C1 segment of cervical spinal cord (tissue), 14 donors: ENCODE results near the gene AGTR1.
"Not testable (repeated sequence)": the region's sequence is repeated elsewhere in the genome, so short reads cannot be mapped to it uniquely, and the experiment has no call there.

Source experiments
- DNase-seq, 14 donors: peaks; one replicate each; lab custom pipeline; 2025; lab: John Stamatoyannopoulos, UW

AGTR1 gene

DNA sequence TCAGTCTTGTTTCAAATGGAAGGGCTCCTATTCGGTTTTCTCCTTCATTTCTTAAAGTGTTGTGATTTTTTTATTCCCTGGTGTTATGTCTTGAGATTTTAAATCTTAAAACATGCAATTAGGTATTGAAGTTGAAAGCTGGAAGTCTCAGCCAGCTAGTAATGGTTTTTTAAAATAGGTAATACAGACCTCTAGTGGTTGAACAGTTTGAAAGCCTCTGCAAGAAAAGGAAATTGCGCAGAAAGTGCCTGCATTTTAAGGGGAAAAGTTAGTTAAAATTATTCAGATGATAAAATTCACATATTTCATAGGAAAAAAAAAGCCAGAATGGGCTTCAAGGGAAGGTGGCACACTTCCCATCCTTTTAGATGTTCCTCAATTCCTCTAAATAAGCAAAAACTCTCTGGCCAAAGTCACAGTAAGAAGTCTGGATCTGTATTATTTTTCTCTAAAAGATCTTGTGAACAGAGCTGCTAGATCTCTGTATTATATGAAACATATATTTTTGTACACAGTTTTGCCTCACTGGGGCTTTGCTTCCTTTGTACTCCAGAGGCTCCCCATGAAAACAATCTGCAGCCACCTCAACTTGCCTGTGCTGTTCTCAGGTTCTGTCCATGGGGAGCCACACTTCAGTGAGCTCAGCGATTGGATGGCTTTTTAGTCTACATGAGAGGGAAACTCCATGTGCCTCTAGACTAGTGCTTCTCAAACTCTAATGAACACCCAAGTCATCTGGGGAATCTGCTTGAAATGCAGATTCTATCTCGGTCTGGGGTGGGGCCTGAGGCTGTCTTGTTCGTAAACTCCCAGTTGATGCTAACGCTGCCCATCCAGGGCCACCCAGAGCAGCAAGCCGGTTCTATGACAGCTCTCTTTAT, 21.5 kb downstream of the AGTR1 start:
- DNase-seq = no peak

DNA sequence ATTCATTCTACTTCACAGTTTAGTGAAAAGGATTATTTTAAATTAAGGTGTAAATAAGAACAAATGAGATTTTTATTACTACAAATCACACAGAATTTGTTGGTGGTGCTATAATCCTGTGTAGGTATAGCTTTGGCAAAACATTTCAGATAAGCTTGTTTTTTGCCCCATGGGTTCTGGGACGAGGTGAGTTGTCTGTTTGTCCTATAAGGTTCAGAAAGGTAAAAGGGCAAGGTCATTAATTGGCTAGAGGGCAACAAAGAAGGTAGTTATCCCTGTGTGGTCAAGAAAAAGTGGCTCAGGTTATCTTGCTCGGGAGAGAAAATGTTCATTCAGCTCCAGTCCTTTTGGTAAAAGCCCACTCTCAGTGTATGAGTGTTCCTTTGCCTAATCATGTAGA, 23.2 kb downstream of the AGTR1 start:
- DNase-seq = no peak

DNA sequence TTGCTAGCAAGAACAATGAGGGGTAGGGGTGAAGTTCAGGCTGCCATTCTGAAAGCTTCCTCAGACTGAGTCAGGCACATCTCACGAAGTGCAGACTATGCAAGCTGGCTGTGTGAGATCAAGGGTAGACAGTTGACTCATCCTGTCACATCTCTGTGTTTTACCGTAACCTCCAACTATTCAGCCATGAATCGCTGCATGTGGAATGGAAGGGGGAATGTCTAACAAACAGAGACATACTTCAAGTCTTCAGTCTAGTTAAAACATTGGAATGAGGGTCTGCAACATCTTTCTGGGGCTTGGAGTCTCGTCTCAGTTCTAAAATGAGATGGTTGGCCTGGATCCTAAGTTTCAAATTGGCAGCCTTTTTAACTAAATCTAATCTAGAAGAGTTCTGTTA, 25.9 kb downstream of the AGTR1 start:
- DNase-seq = no peak

DNA sequence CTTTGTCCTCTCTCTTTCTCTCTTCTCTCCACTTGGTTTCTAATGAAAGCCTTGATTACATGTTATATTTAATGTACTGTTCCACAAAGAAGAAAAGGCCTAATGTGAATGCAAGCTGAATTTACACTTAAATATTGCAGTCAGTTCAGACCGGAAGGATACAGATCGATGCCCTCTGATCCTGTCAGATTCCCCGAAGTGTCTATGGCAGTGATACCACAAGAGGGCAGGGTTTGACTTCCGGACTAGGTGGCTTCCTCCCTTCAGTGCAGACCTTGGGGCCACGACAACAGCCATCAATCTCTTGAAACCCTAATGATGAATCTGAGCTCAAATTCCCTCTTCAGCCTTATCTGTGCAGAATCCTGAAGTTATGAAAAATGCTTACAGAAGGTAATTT, 29.5 kb downstream of the AGTR1 start:
- peak in 10 of 14 donors; percentile 2 to 54 (median 19) for DNase-seq

DNA sequence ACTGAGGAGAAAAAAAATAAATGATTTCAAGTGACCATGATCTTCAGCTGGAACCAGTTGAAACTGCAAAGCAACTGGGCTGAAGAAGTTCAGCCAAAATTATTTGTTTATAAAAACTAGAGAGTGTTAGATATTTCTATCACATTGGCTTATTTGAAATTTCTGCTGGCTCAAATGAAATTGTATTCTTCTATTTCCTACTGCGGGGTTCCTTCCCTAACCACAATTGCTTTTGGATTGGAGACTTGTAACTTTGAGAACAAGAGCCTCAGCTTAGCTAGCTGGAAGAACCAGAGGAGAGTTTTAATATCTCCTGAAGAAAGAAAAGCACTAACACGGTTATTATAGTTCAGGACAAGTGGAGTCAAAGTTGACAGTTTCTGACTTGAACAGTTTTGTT, 31.1 kb downstream of the AGTR1 start:
- DNase-seq = no peak

DNA sequence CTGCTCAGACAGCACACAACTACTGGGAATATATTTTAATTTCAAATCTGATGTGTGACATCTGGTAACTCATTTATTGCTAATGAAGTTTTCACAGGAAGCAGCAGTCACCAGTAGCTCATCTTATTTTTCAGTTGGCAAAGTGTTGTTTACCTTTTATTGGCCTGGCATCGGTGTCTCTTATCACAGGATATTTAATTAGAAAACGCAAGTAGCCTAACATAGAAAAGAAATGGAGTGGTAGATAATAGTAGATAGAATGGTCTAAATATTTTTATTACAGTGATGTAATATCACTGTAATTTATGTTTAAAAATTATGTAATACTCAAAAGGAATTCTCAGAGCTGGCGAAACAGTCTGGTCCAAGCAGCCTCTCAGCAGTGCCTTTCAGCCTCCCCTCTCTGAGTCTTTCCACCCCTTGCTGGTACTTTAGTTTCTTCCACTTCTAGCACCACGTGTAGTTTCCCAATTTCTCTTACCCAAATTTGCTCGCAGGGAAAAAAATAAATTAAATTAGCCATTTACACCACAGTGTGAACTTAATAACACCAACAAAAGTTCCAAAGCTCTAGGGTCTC, 31.9 kb downstream of the AGTR1 start:
- no peak for DNase-seq

DNA sequence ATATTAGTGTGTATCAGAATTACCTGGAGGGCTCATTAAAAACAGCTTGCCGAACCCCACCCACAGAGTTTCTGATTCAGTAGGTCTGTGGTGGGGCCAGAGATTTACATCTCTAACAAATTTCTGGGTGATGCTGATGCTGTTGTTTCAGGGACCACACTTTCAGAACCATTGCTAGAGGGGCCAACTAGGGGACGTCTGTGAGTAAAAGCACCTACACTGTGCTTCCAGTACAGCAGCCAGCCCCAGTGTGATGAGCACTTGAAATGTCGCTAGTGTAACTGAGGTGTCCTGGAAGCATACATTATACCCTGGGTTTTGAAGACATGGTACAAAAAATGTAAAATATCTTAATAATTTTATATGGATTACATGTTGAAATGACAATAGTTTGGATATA, 33.0 kb downstream of the AGTR1 start:
- no peak for DNase-seq

DNA sequence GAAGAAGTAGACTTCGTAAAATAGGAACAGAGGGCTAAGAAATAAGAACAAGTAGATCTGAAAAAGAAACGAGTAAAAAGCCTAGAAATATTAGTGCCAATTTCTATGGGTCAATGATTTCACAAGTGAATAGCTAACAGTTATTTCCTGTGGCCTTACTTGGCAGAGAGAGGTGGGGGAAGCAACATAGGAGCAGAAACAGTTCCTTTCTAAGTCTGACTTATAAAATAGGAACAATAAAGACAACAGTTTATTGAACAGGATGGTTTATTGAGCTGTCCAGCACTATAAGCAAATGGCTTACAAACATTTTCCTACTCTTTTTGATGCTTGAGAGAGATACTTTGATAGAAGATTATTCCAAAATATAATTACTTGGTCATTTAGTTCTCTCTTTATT, 37.9 kb downstream of the AGTR1 start:
- no peak for DNase-seq

DNA sequence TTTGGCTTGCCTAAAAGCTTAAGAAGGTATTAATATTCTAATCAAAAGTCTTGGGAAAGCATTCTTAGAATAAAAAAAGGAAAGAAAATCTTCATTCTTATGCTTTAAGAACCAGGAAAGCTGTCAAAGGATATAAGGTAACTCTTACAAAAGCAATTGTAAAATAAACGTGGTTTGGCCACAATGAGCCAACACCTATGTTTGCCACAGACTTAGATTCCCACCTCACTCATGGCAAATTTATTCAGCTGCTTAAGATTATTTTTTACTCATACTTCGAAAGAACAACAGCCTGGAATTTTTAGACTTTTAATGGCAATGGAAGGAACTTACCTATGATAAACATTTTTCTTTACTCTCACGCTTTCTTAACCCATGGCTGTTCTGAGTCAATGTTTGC, 38.4 kb downstream of the AGTR1 start:
- DNase-seq = no peak

DNA sequence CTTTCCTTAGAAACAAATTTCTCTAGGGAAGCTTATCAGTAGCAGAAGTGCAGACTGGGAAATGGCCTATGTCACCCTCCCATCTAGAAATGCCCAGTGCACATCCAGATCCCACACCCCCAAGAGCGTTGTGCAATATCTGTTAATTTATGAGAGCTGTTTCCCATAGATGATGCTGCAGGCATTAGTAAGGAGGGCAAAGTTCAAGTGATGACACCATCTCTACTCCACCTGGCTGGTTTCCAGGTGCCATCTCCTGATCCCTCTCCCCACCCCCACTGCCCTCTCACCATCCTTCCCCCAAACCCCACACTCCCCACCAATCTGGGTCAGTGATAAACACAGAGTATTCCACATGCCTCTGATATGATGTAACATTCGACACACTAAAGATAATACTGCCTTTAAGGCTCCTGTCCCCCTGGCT, 39.4 kb downstream of the AGTR1 start:
- DNase-seq = no peak

DNA sequence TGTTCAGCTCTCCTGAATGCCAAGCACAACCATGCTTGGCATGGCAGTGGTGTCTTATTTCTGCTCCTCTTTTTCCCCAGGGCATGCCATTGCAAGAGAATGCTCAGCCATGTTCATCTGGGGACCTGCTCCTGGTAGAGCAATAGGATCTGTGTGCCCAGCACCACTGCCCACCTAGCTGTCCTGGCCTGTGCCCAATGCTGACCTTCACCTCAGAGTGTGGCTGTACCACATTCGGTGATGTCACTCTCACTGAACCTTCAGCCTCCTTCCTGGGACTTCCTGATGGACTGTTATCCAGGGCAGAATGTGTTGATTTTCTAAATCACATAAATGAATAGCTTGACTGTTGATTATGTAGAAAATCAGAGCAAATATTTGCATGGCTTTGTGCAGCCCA, 42.0 kb downstream of the AGTR1 start:
- no peak for DNase-seq

DNA sequence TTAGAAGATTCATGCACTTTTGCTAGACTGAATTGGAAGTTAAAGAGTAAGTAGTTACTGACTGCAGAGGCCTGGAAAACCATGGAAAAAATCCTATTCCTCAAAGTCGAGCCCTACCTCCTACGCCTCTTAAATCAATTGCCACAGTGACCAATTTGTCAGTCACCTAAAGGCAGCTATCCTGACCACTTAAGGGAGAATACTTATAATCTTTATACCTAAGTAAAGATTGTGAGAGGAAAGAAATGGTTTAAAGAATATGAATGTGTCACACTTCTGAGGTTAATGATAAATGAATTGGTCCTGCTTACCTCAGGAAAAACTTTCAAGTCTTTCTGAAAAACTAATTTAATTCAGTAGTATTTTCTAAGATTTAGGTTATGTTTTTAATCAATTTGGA, 42.6 kb downstream of the AGTR1 start:
- no peak for DNase-seq

DNA sequence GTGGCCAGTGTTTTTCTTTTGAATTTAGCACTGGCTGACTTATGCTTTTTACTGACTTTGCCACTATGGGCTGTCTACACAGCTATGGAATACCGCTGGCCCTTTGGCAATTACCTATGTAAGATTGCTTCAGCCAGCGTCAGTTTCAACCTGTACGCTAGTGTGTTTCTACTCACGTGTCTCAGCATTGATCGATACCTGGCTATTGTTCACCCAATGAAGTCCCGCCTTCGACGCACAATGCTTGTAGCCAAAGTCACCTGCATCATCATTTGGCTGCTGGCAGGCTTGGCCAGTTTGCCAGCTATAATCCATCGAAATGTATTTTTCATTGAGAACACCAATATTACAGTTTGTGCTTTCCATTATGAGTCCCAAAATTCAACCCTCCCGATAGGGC, 43.5 kb downstream of the AGTR1 start:
- DNase-seq = no peak

DNA sequence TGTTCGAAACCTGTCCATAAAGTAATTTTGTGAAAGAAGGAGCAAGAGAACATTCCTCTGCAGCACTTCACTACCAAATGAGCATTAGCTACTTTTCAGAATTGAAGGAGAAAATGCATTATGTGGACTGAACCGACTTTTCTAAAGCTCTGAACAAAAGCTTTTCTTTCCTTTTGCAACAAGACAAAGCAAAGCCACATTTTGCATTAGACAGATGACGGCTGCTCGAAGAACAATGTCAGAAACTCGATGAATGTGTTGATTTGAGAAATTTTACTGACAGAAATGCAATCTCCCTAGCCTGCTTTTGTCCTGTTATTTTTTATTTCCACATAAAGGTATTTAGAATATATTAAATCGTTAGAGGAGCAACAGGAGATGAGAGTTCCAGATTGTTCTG, 44.4 kb downstream of the AGTR1 start:
- DNase-seq = no peak

DNA sequence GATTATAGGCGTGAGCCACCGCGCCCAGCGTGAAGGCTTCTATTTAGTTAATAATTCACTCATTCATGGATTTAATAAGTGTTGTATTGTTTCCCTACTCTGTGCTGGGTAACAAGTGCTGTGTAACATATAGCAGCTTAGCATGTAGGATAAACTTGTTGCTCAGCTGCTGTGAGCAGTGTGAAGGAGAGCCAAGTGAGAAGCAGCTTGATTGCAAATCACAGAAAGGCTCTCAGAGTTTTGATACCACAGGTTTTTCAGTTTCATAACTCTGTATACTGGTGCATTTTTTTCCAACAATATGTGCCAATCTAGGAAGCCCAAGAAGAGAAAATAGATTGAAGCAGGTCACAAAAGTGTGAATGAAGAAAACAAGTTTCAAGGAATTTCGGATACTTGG, 48.4 kb downstream of the AGTR1 start:
- DNase-seq = no peak

DNA sequence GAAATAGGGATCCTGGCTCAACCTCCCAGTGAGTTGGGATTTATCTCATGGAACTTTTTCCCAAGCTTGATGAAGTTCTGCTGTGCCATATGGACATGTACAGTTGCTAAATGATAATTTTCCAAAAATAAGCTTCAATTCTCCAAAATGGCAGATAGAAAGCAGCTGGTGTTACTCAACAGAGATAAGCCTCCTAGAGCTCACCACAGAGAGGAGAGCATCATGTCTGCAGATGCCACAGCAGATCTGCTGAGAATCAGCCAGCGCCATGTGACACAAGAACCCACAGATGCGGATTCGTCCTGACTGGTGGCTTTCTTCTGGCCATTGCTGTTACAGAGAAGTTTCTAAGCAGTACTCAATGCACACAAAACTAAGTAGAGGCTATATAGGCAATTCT, 50.6 kb downstream of the AGTR1 start:
- DNase-seq = no peak

DNA sequence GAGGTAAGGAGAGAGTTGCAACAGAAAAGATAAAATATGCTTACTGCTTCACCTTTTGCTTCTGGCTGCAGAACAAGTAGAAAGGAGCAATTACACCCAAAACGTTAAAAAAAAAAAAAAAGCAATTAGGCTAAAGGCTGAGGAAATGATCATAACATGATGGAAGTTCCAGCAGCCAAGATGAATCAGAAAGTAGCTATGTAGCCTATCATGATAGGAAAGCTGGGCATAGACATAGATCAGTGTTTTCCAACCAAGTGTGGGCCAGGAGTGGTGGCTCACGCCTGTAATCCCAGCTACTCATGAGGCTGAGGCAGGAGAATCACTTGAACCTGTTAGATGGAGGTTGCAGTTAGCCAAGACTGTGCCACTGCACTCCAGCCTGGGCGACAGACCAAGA, 52.6 kb downstream of the AGTR1 start:
- no peak for DNase-seq

DNA sequence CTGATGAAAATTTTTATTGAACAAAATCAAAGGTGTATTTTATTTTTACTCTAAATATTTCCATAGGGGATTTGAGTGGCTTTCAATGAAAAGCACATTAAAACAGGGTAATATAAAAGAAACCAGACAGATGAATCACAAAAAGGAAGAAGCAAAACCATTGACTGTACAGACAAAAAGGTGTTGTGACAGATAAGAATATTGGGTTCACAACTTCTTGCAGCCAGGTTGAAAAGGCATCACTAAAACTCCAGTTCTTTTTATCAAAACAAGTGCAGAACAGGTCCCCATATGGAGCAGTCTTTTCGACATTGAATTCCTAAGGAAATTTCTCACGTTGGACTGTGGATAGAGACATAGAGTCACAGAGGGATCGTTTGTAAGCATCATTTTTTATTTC, 53.8 kb downstream of the AGTR1 start:
- DNase-seq = no peak

DNA sequence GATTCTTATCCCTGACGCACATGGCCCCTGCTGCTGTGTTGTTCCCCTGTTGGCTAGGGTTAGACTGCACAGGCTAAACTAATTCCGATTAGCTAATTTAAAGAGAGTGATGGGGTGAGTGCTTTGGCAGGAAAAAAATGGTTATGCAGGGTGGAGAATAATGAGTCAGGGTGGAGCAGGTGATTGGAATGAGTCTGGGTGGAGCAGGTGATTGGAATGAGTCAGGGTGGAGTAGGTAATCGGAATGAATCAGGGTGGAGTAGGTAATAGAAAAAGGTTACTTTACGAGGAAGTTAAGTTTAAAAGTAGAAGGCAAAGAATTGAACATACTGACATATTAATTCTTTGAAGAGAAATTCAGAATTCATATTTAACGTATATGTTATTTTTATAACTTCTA, 55.7 kb downstream of the AGTR1 start:
- DNase-seq = not testable (repeated sequence)

DNA sequence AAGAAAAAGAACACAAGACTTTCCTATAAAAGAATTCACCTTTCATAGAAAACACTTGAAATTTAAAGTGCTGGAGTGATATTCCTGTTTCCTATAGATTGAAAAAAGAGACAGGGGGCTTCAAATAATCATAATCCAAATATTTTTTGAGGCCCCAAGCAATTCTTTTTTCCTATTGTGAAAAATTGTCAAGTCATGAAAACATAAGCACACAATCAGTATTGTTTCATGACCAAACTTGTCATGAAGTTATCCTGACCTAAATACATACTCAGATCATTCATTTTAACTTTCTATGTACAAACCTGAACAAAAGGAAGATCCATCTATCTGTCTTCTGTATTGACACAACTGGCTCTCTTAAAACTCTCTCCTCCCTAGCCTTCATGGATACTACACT, 57.9 kb downstream of the AGTR1 start:
- DNase-seq = no peak

DNA sequence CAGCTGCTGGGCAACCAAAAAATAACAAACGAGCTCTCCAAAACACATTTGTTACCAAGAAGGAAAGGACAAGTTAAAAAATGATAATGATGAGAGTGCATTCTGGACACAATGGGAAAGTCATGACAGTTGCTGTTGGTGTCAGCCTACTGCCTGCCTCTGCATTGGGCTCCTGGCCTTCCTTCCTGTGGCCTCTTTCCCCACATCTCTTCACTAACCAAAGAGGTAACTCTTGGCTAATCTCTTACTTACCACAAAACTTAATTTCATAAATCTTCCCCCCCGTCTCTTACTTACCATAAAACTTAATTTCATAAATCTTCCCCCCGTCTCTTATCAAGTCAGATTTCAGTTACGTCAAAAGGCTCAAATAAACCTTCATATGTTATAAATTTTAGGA, 58.6 kb downstream of the AGTR1 start:
- DNase-seq = no peak

DNA sequence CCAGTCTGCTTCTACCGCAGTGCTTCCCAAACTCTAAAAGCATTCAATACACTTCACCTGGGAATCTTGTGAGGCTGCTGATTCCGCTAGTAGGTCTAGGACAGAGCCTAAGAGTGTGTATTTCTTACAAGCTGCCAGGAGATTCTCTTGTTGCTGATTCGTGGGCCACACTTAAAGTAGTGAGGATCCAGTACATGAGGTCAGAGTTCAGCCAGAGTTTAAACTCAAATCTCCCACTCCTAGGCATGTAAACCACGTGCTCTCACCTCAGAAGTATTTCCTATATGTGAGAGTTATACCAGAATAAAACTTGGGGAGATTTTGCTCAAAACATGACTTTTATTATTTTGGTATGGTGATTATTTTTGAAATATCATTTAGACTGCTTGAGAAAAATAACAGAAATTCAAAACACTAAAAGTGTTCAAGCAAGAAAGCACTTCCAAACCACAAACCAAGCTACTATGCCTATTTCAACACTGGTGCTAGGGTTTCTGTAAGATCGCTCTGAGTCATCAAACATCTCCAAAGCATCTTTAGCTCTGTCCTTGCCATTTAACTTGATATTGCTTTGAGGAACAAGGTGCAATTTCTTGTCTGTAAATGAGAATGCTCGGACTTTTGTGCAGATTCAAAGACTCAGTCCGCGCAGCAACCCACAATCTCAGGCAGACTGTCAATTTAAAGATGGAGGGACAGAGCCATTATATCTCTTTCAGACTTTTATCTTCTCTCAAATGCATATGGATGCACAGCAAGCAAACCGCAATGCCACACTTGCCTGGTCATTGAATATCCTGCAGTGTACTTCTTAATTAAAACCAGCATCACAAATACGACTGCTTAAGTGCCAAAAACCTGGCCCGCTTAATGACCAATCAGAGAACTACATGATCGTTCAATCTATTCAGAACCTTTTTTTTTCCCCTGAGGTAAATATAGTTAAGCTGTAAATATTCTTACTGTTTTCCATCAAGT, 59.8 kb downstream of the AGTR1 start:
- no peak for DNase-seq
